GM19035 (cell line): ENCODE results near the gene ZNF567.

ENCODE experiments used
- ATAC-seq: cut with Tn5 transposase; IDR thresholded peaks from one replicate; pipeline ENCODE4 v1.9.1; 2021; ENCODE audit not compliant: unreplicated experiment

Gene ZNF567

DNA sequence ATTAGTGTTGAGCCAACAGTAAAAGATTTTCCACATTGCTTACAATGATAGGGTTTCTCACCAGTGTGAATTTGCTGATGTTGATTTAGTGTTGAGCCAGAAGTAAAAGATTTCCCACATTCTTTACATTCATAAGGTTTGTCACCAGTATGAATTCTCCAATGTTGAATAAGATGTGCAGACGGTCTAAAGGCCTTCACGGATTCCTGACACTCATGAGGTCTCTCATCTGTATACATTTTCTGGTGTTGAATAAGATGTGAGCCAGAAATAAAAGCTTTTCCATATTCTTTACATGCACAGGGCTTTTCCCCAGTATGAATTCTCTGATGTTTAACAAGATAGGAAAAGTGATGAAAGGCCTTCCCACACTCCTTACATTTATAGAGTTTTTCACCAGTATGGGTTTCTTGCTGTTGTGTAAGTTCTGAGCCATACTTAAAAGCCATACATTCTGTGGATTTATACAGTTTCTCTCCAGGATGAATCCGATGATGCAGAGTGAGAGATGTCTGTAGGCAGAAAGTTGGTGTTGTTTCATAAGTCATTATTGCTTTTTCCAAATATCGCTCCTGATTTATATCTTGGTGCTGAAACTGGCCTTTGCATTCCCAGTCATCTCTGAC is 62.8 kb downstream of the ZNF567 start:
- ATAC-seq, result no peak
